GM12892 (cell line): ENCODE results near the gene ATXN1.

ENCODE experiments used
- POLR2A ChIP-seq: IDR thresholded peaks from 2 replicates; pipeline ENCODE4 v1.6.1; 2011; ENCODE audit warnings: low read depth, low read length, control low read depth
- POLR2AphosphoS5 ChIP-seq: IDR thresholded peaks from 2 replicates; pipeline ENCODE4 v1.6.1; 2011; ENCODE audit warnings: low read depth, low read length, control low read depth
- TAF1 ChIP-seq: IDR thresholded peaks from 2 replicates; pipeline ENCODE4 v1.6.1; 2011; ENCODE audit warnings: low read depth, mild to moderate bottlenecking, control low read depth, low read length, borderline replicate concordance

GRCh38 chr6:16253399-16254144, 507.7 kb downstream of the ATXN1 start:
- no peak for TF ChIP-seq POLR2A
- TF ChIP-seq POLR2AphosphoS5, result no peak
- no peak for TF ChIP-seq TAF1
